Measurements from ENCODE around the gene WDR27. TPM values are rescaled to one million over a fixed set of nuclear protein-coding genes. Genes with fewer than 3 reads are reported as not detected.

WDR27 gene
- total and polyA plus RNA-seq, 11 donors, result 2.2 to 12.3 (median 5.7) TPM

DNA sequence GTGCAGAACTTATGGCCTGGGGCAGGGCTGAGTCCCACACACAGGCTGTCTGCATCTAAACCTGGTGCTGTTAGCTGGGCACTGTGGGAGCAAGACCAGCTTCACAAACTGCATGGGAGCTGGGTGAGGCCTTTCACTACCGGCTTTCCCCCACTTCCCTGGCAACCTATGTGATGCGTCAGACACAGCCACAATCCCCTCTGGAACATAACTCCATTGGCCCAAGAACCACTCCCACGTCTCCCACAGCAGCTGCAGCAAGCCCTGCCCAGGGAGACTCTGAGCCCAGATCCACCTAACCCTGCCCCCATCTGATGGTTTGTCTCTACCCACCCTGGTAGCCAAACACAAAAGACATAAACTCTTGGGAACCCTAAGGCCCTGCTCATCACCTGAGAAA, 9.3 kb downstream of the WDR27 start:
- no peak overlapping the region for H3K4me3 ChIP-seq
- peaks cover 0 to 16% (median 9%) of the 10 kb centered on the region in 9 donors for H3K36me3 ChIP-seq
- no peak for ATAC-seq
- TF ChIP-seq, protein P1, sequence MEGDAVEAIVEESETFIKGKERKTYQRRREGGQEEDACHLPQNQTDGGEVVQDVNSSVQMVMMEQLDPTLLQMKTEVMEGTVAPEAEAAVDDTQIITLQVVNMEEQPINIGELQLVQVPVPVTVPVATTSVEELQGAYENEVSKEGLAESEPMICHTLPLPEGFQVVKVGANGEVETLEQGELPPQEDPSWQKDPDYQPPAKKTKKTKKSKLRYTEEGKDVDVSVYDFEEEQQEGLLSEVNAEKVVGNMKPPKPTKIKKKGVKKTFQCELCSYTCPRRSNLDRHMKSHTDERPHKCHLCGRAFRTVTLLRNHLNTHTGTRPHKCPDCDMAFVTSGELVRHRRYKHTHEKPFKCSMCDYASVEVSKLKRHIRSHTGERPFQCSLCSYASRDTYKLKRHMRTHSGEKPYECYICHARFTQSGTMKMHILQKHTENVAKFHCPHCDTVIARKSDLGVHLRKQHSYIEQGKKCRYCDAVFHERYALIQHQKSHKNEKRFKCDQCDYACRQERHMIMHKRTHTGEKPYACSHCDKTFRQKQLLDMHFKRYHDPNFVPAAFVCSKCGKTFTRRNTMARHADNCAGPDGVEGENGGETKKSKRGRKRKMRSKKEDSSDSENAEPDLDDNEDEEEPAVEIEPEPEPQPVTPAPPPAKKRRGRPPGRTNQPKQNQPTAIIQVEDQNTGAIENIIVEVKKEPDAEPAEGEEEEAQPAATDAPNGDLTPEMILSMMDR (IDR thresholded peaks at IDR 0.05), result no peak
- no peak for TF ChIP-seq POLR2A (IDR thresholded peaks at IDR 0.05)
- intact Hi-C loops (cut with DNase I), result no loop called here
- peaks cover 0 to 14% (median 0%) of the 10 kb centered on the region in 12 donors for H3K9me3 ChIP-seq
- H3K4me1 ChIP-seq, result peaks cover 0 to 2% (median 0%) of the 10 kb centered on the region in 12 donors
- 97 to 100% (median 98%) methylated on average over 2 to 3 of the region's 3 CpGs for WGBS, 4 donors
- H3K27ac ChIP-seq, result no peak overlapping the region
- no peaks in the 10 kb centered on the region for H3K27me3 ChIP-seq
- DNase-seq, result no peak

DNA sequence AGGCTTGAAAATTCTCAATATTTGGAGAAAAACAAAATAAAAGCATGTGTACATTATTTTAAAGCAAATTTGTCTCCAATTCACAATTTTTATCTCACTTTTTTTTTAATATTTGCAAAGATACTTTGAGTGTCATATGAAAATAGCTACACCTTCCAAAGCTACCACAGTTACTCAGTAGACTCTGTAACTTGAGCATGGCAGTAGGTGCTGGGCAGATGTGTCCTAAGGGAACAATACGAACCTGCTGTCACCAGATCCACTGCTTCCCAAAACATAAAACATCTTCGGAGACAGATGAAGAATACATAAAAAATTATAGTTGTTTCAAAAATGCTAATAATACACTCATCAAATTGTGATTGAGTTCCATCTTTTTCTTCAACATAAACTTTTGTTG, 10.6 kb downstream of the WDR27 start:
- DNase-seq (no peak), ATAC-seq (no peak)
- no peaks in the 10 kb centered on the region for H3K4me1 ChIP-seq
- H3K27me3 ChIP-seq, result no peaks in the 10 kb centered on the region
- no peak overlapping the region for H3K4me3 ChIP-seq
- intact Hi-C loops (cut with DNase I), result no loop called here
- H3K27ac ChIP-seq, result no peak overlapping the region
- TF ChIP-seq POLR2A (IDR thresholded peaks at IDR 0.05), result no peak
- TF ChIP-seq, protein P1 (IDR thresholded peaks at IDR 0.05), result no peak
- peaks cover 0 to 26% (median 3%) of the 10 kb centered on the region in 12 donors for H3K9me3 ChIP-seq
- WGBS, 4 donors, result 94 to 99% (median 96%) methylated on average over 2 of the region's 2 CpGs
- peaks cover 0 to 27% (median 16%) of the 10 kb centered on the region in 9 donors for H3K36me3 ChIP-seq

DNA sequence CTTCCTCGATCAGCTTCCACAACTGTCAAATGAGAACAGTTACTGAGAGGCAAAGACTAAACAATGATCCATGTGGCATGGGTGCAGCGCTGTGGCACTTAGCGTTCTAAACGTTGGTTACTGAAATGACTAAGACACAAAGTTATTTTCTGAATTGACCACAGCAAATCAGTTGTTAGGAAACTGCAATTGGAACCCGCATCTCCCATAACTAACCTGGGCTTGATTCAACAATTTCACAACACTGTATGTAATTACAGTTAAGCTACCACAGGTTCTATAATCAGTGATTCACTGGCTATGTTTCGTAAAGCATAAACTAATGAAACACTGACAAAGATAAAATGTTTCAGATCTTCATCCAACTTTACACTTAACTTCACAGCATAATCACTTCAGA, 12.5 kb downstream of the WDR27 start:
- intact Hi-C loops (cut with DNase I), result no loop called here
- Histone ChIP-seq H3K27me3 (no peaks in the 10 kb centered on the region), H3K27ac (no peak overlapping the region), H3K4me3 (no peak overlapping the region), H3K36me3 (peaks cover 0 to 44% (median 16%) of the 10 kb centered on the region in 9 donors), H3K4me1 (no peaks in the 10 kb centered on the region), H3K9me3 (peaks cover 0 to 42% (median 10%) of the 10 kb centered on the region in 12 donors)
- 95 to 97% (median 96%) methylated on average over 6 of the region's 6 CpGs for WGBS, 4 donors
- ATAC-seq (no peak), DNase-seq (no peak)
- TF ChIP-seq POLR2A (IDR thresholded peaks at IDR 0.05), result no peak
- TF ChIP-seq, protein P1 (IDR thresholded peaks at IDR 0.05), result no peak

DNA sequence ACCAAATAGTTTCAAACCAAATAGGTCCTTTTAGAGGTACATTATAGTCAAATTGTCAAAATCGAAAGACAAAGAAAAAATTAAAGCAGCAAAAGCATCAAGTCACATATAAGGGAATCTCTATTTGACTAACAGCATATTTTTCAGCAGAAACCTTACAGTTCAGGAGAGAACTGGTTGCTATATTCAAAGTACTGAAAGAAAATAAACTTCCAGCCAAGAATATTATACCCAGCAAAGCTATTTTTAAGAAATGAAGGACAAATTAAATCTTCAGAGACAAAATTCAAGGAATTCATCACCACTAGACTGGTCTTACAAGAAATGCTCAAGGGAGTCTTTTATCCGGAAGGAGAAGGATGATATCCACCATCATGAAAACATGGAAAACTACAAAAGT, 16.0 kb downstream of the WDR27 start:
- Histone ChIP-seq H3K9me3 (peaks cover 0 to 36% (median 8%) of the 10 kb centered on the region in 12 donors), H3K36me3 (peaks cover 0 to 54% (median 16%) of the 10 kb centered on the region in 9 donors), H3K4me3 (no peak overlapping the region), H3K27me3 (no peaks in the 10 kb centered on the region), H3K4me1 (no peaks in the 10 kb centered on the region), H3K27ac (no peak overlapping the region)
- ATAC-seq (no peak), DNase-seq (no peak)
- WGBS, 4 donors, result 95 to 99% (median 96%) methylated on average over 2 of the region's 2 CpGs
- TF ChIP-seq POLR2A (IDR thresholded peaks at IDR 0.05), result no peak
- TF ChIP-seq, protein P1 (IDR thresholded peaks at IDR 0.05), result no peak
- intact Hi-C loops (cut with DNase I), result no loop called here

Data from heart left ventricle (tissue), 16 donors.